Tracheal epithelial cell (primary cell): ENCODE results near the gene KLC3. TPM values are rescaled to one million over a fixed set of nuclear protein-coding genes. Genes with fewer than 3 reads are reported as not detected.

Experiments used
- total RNA-seq: library from RNA; depleted of rRNA; stranded (reverse); fragments of >200 nt; gene quantifications from 2 replicates; pipeline ENCODE4 v1.2.1, GENCODE V29; 2014

KLC3 gene
- 82.5 and 101 TPM in 2 replicates for total RNA-seq

DNA sequence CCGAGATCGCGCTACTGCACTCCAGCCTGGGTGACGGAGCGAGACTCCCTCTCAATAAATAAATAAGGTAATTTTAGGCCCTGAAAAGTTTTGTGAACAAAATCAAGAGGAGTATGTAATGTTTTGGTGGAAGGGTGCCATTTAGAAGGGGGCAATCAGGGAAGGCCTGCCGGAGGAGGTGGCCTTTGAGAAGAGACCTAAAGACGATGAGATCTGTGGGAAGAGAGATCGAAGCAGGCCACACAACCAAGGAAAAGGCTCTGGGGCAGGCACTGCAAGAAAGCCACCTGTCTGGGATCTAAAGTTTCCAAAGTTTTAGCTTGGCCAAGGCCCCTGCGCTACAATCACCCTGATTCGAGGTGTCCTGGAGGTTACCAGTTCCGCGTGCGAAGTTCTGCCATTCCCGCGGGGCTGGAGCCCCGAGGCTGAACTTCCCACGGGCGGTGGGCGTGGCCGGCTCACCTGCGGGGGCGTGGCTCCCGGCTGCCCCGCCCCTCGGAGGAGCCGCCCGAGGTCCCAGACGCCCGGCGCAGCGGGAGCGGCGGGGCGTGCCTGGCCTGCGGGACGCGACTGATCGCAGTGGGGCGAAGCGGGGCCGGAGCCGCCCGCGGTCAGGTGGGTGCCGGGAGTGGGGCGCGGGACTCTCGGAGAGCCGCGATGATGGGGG is at the start of gene KLC3:
TSS of gene KLC3 (plus strand) at position 519 of the 667 bp plus-strand sequence. CDS start 4,792 bp downstream, outside the sequence.

DNA sequence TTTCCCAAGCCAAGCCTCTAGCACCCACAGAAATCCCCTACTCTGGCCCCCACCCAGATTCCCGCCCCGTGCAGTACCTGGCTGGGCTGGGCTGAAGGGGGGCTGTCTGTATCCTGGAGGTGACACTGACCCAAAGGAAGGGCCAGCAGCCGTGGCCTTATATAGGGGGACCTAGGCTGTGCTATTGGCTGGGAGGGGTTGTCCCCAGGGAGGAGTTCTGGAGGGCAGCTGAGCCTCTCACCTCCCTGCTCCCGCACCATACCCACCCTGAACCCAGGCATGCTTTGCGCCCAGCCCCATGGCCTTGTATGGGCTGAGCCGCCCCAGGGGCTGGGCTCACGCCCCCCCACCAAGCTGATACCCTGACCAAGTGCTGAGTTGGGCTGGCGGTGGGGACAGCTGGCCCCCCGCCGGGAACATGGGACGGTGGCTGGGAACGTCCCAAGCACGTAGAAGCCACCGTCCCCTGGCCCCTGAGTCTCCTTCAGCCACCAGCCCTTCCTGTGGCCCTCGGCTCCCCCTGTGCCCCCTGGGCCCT is 17.7 kb upstream of the KLC3 start, which contains the start of gene CKM:
TSS of gene CKM (minus strand) at position 132 of the 538 bp plus-strand sequence. CDS start 3,162 bp downstream, outside the sequence.

DNA sequence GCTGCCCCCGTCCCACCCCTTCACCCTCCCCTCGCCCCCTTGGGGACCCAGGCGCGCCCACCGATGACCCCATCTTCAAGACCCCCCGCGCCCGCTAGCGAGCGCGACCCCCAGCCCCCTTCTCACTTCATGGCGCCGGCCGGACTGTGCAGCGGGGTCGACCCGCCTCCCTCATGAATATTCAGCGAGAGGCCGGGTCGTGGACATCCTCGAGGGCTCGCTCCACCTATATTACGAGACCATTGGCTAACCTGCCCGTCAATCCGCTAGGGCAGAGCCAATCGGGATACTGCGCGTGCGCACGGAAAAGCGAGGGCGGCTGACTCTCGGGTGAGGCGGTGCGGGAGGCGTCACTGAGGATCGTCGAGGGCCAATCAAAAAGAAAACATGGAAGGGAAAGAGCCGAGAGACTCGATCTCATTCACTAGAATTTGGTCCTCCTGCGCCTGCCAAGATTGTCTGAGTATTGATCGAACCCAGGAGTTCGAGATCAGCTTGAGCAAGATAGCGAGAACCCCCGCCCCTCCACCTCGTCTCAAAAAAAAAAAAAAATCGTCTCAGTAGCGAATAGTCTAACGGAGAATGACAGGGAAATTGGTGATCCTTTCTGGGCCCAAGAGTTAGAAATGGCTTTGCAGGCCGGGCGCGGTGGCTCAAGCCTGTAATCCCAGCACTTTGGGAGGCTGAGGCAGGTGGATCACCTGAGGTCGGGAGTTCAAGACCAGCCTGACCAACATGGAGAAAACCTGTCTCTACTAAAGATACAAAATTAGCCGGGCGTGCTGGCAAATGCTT is 30.1 kb downstream of the KLC3 start, which contains the start of gene ERCC2:
TSS of gene ERCC2 (minus strand) at position 164 of the 795 bp plus-strand sequence. CDS start at position 131, 33 bp downstream.

Other genes starting within 250 kb of the KLC3 start
- gene PPP1R37, start 247.6 kb upstream of the KLC3 start, total RNA-seq, result 42.0 and 43.6 TPM in 2 replicates
- gene NKPD1, start 179.8 kb upstream of the KLC3 start, total RNA-seq, result 0.85 and 0.96 TPM in 2 replicates
- 17.7 and 21.4 TPM in 2 replicates for gene TRAPPC6A, start 162.5 kb upstream of the KLC3 start, total RNA-seq
- 8.2 and 11.1 TPM in 2 replicates for gene BLOC1S3, start 162.0 kb upstream of the KLC3 start, total RNA-seq
- gene EXOC3L2, start 95.3 kb upstream of the KLC3 start, total RNA-seq, result 0.24 and 0.64 TPM in 2 replicates
- gene MARK4, start 89.5 kb upstream of the KLC3 start, total RNA-seq, result 10.0 and 12.8 TPM in 2 replicates
- gene CKM, start 17.9 kb upstream of the KLC3 start, total RNA-seq, result not detected in 2 replicates
- gene ERCC2, start 29.8 kb downstream of the KLC3 start, total RNA-seq, result 6.0 and 10.1 TPM in 2 replicates
- 20.5 and 21.3 TPM in 2 replicates for gene PPP1R13L, start 64.3 kb downstream of the KLC3 start, total RNA-seq
- 23.9 and 25.2 TPM in 2 replicates for gene POLR1G, start 65.9 kb downstream of the KLC3 start, total RNA-seq
- 82.3 and 120 TPM in 2 replicates for gene ERCC1, start 83.2 kb downstream of the KLC3 start, total RNA-seq
- 11.1 and 15.4 TPM in 2 replicates for gene FOSB, start 127.2 kb downstream of the KLC3 start, total RNA-seq
- gene RTN2, start 156.3 kb downstream of the KLC3 start, total RNA-seq, result 3.6 and 10.6 TPM in 2 replicates
- 0.64 and 1.4 TPM in 2 replicates for gene PPM1N, start 157.7 kb downstream of the KLC3 start, total RNA-seq
- 97.2 and 161 TPM in 2 replicates for gene VASP, start 166.7 kb downstream of the KLC3 start, total RNA-seq
- 4.8 and 5.1 TPM in 2 replicates for gene OPA3, start 244.1 kb downstream of the KLC3 start, total RNA-seq